Right kidney (tissue), 1 donor: ENCODE results near the gene PDLIM5.
"Not testable (repeated sequence)": the region's sequence is repeated elsewhere in the genome, so short reads cannot be mapped to it uniquely, and the experiment has no call there.

Experiments
- DNase-seq: peaks from one replicate; pipeline ENCODE4 v3.0.0-alpha.2; 2016

PDLIM5 gene

GRCh38 chr4:94527556-94528233 is 76.0 kb downstream of the PDLIM5 start:
- no peak for DNase-seq

DNA sequence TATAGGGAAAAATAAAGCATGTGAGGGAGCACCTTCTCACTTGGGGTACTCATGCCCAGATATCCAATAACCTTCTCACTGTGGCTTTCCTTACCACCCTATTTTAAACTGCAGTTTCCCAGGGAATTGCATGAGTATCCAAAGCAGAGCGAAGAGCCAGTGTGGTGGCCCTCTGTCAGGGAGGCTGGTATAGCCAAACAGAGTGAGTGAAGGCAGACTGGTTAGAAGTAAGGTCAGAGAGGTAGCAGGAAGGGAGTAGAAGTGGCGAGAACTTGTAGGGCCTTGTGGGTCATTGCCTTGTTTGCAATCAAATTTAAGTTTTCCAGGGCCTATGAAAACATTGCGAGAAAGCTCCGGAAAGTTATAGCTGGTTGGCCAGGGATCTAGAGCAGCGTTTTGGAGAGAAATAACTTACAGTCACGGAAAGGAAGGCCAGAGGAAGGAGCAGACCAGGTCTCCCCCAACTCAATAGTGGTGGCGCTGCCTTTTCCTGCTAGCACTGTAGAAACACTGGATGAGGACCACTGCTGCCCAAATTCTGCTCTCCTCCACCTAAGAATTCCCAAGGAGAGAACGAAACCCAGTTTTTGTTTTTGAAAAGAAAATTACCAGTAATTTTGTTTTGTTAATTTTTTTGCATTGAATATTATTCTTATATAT is 77.2 kb downstream of the PDLIM5 start:
- DNase-seq, result no peak

DNA sequence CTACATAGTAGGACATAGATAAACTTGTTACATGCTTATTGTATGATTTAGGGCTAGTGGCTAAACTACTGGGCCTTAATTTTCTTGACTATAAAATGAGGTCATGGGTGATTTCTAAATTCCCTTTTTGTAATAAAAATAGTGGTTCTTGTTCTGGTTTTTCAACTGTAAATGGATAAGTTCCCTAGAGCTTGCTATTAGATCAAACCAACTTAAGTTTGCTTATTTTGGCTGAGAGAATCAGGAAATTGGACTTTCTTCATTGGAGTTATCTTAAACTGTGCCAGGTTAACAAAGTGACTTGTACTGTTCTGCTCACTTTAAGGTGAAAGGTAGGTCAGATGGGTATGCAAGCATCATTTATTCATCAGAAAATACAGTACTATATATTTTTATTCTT is 78.3 kb downstream of the PDLIM5 start:
- no peak for DNase-seq

- DNase-seq, result no peak
Measured at GRCh38 chr4:94531991-94532789, 80.4 kb downstream of the PDLIM5 start.

GRCh38 chr4:94533405-94534223 is 81.9 kb downstream of the PDLIM5 start:
- no peak for DNase-seq

GRCh38 chr4:94534401-94535312 is 82.9 kb downstream of the PDLIM5 start:
- no peak for DNase-seq

- no peak for DNase-seq
Measured at GRCh38 chr4:94536049-94536448, 84.3 kb downstream of the PDLIM5 start.

DNA sequence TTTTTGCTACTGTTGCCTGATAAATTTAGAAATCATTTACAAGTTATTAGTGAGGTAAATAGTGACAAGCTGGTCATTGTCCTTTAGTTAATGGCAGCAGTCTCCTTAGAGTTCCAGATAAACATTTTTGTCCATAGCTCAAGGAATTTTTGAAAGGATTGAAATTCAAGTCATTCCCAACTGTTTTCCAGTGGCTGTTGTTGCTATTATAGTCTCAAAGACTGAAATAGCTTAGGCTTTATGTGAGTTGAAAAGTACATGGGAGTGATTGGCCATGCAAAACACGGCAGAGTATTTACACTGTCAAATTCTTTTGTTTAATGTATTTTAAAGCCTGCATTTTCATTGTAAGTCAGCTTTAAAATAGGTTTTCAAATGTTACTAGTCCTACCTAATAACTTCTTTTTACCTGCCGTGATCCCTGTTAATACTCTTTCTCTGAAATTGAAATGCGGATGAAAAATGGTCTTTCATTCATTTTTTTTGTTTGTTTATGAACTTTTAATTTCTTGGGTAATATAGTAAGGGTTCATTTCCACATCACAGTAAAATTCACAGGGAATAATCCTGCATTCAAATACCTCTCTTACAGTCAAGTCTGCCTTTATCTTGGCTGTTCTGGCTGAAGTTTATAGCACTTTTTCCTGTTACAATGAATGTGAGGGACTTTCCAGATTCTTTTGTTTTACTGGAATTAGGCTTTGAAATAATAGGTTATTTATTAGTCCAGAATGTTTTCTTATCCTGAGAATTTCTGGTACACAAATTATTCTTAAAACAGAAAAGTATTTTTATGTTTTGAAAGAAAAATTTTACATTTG is 85.1 kb downstream of the PDLIM5 start:
- DNase-seq, result no peak

DNA sequence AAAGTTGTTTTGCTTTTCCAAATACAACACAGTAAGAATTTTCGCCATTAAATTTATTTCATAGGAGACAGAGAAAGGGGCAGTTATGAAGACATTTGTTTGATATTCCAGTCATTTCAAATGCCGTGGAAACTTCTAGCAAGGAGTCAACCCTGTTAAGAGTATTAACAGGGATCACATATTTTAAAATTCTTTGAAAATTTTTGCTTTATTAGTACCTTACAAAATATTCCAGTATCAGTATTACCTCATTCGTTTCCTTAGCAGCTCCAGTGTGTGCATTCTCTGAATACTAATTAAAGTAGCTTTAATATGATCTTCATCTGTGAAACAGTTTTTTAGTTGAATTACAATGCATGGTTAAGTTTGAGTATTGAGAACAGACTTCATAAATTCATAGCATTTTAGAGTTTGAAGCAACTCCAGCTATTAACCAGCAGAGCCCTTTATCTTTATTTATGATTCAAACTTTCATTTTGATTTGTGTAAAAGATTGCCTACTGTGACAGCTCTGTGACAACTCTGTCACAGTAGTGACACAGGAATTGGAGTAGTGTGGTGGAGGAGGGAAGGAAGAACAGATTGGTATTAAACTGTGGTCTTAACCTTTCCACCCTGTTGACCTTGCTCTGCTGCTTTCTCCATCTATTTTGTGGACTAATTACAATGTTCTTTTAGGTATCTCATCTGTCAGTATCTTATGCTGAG is 86.3 kb downstream of the PDLIM5 start:
- no peak for DNase-seq

- no peak for DNase-seq
Measured at GRCh38 chr4:94540476-94540875, 88.7 kb downstream of the PDLIM5 start.

DNA sequence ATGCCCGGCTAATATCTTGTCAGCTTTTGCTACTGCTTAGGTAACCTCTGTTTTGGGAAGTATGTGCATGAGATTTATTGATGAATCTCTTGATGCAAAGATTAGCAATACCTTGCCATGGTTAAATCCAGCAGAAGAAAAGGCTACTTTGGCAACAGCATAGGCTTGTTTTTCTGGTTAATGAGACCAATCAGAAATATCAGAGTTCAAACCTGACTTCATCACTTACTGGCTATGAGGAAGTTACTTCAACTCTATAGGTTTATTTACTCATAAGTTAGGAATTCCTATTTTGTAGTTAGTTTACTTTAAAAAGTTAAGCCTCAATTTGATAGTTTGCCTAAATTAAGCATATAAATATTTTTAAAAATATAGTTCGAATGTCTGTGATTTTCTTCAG is 93.1 kb downstream of the PDLIM5 start:
- no peak for DNase-seq

- no peak for DNase-seq
Measured at GRCh38 chr4:94545296-94545695, 93.6 kb downstream of the PDLIM5 start.

GRCh38 chr4:94546949-94547348 is 95.2 kb downstream of the PDLIM5 start:
- DNase-seq, result no peak

GRCh38 chr4:94548571-94548970 is 96.8 kb downstream of the PDLIM5 start:
- no peak for DNase-seq

GRCh38 chr4:94550352-94550751 is 98.6 kb downstream of the PDLIM5 start:
- DNase-seq, result no peak

- DNase-seq, result no peak
Measured at GRCh38 chr4:94550851-94551250, 99.1 kb downstream of the PDLIM5 start.

DNA sequence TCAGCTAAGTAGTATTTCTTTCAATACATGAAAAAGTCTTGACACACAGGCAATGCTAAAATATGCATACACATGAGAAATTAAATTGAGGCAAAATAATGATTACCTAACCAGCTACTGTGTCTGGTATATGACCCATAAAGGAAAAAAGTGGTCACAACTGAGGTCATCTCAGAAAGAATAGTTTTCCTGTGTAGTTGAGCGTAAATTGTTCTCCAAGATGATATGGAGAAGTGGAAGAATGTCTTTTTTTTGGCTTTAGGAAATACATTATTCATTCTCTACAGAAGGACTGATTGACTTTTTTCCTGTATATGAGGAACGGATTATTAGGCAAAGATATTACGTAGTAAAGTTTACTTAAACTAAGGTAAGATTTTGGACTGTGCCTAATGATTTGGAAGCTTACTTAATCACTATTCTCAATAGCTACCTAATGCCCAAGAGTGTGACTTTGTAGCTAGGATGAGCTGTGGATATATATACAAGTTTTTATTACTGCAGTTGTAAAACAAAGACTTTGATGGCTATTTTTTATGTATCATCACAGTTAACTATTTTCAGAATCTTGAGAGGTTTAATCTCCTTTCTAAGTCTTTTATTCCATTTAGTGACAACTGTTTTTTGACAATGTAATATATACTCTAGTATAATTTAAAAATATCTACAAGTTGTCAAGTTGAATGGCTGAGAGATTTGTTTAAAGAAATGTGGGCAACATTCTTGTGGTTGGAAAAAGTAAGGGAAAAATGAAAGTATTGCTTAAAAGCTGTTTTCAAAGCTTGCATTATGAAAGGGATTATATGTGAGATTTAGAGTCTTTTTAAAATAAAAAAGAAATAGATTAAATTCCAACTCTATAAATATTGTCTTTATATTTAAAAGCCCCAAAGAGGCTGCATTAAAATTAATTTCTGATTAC is 100.2 kb downstream of the PDLIM5 start:
- no peak for DNase-seq

DNA sequence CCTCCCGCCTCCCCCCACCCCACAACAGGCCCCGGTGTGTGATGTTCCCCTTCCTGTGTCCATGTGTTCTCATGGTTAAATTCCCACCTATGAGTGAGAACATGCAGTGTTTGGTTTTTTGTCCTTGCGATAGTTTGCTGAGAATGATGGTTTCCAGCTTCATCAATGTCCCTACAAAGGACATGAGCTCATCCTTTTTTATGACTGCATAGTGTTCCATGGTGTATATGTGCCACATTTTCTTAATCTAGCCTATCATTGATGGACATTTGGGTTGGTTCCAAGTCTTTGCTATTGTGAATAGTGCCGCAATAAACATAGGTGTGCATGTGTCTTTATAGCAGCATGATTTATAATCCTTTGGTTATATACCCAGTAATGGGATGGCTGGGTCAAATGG is 104.3 kb downstream of the PDLIM5 start:
- DNase-seq, result not testable (repeated sequence)

- not testable (repeated sequence) for DNase-seq
Measured at GRCh38 chr4:94557632-94558031, 105.9 kb downstream of the PDLIM5 start.
